ENCODE results near the gene TCF7L2. TPM values are rescaled to one million over a fixed set of nuclear protein-coding genes. Genes with fewer than 3 reads are reported as not detected.

TCF7L2 gene
- polyA plus RNA-seq (2013, experiment 1 of 2), result 26.1 TPM
- 21.6 TPM for polyA plus RNA-seq (2013, experiment 2 of 2)

DNA sequence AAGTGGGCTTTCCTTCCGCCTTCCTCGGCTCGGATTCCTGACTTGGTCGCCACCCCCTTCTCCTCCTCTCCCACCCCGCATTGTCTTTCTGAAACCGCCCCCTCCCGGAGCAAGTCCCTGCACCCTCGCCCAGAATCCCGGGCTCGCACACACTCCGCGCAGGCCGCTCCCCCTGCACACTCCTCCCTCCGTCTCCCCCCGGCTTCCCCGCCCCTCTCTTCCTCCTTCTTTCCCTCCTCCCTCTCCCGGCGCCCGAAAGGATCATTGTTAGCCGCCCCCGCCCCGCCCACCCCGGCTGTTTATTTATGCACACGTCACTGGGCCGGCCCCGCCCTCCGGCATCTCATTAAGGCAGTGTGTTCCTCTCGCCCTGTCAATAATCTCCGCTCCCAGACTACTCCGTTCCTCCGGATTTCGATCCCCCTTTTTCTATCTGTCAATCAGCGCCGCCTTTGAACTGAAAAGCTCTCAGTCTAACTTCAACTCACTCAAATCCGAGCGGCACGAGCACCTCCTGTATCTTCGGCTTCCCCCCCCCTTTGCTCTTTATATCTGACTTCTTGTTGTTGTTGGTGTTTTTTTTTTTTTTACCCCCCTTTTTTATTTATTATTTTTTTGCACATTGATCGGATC, at the start of gene TCF7L2:
TSS of gene TCF7L2 (plus strand) at position 373 of the 633 bp plus-strand sequence. CDS start 510 bp downstream, outside the sequence.
- H3K9me3 ChIP-seq (ENCODE audit: control insufficient read depth, low read length), result no peaks in the 10 kb centered on the region
- 0% methylated on average over 18 to 22 of the region's 39 CpGs for WGBS, 2 experiments (ENCODE audit: insufficient coverage in 2 of 2)
- peak within 1 kb of the TSS; percentile 89 for H3K27ac ChIP-seq (ENCODE audit: low read depth, low read length, severe bottlenecking)
- peak within 1 kb of the TSS; percentile 85 for H3K4me3 ChIP-seq (ENCODE audit: extremely low read depth, insufficient read depth, low read length, poor library complexity, severe bottlenecking)
- H3K36me3 ChIP-seq (ENCODE audit: control insufficient read depth, insufficient read depth, low read length), result peaks cover 6% of the 10 kb centered on the region
- peaks cover 16% of the 10 kb centered on the region for H3K4me1 ChIP-seq (ENCODE audit: control insufficient read depth, insufficient read depth, low read length, poor library complexity, severe bottlenecking)

DNA sequence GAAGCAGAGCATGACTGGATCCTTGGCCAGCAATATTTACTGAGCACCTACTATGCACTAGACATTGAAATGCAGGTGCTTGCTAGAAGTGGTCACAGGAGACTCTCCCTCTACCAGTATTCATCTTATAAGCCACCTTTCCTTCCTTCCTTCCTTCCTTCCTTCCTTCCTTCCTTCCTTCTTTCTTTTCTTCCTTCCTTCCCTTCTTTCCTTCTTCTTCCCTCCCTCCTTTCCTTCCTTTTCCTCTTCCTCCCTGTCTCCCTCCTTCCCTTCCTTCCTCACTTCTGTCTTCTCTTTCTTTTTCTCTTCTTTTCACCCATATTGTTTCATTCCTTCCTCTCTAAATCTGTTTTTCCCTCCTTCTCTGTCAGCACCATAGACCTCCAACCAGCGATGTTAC, 47.3 kb upstream of the TCF7L2 start:
- Histone ChIP-seq H3K9me3 (ENCODE audit: control insufficient read depth, low read length) (no peaks in the 10 kb centered on the region), H3K27ac (ENCODE audit: low read depth, low read length, severe bottlenecking) (no peak overlapping the region), H3K4me1 (ENCODE audit: control insufficient read depth, insufficient read depth, low read length, poor library complexity, severe bottlenecking) (peaks cover 9% of the 10 kb centered on the region), H3K4me3 (ENCODE audit: extremely low read depth, insufficient read depth, low read length, poor library complexity, severe bottlenecking) (no peak overlapping the region), H3K36me3 (ENCODE audit: control insufficient read depth, insufficient read depth, low read length) (no peaks in the 10 kb centered on the region)
- 100% methylated on average over 1 of the region's 1 CpG; no CpG with 5 or more reads in 1 of the 2 experiments for WGBS, 2 experiments (ENCODE audit: insufficient coverage in 2 of 2)

DNA sequence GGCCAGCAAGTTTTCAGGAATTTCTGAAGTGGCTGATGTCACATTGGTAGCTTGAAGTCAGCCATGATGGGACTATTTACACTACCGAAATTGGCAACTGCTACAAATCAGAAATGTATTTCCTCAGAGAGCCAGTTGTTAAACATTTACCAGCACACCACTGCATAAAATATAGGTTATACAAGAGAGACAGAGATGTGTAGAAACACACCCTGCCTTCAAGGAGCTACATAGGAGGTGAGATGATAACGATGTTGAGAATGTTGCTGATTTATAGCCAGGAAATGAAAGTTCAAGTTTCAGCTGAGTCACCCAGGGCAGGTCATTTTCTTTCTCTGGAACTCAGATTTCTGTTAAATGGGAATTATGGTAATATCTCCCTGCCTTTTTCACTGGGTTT, 46.0 kb upstream of the TCF7L2 start:
- H3K4me3 ChIP-seq (ENCODE audit: extremely low read depth, insufficient read depth, low read length, poor library complexity, severe bottlenecking), result no peak overlapping the region
- WGBS, 2 experiments (ENCODE audit: insufficient coverage in 2 of 2), result 80 to 86% methylated on average over 1 to 2 of the region's 2 CpGs
- no peaks in the 10 kb centered on the region for H3K9me3 ChIP-seq (ENCODE audit: control insufficient read depth, low read length)
- H3K36me3 ChIP-seq (ENCODE audit: control insufficient read depth, insufficient read depth, low read length), result no peaks in the 10 kb centered on the region
- H3K4me1 ChIP-seq (ENCODE audit: control insufficient read depth, insufficient read depth, low read length, poor library complexity, severe bottlenecking), result peaks cover 6% of the 10 kb centered on the region
- no peak overlapping the region for H3K27ac ChIP-seq (ENCODE audit: low read depth, low read length, severe bottlenecking)

DNA sequence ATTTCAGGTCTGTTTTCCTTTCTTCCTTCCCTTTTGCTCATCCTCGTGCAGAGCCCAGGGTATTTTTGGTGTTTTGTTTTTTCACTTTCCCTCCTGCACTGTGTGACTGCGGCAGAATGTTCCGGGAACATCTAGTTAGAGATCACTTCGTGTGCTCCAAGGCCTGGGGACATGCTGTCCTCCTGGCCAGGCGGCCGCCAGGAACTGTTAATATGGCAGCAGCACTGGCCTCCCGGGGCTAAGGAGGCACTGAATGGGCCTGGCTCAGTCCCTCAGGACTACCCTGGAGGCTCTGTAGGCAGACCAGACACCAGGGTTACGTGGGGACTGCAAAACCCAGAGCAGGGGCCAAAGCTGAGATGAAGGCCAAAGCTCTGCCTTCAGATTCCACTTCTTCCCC, 43.1 kb upstream of the TCF7L2 start:
- Histone ChIP-seq H3K9me3 (ENCODE audit: control insufficient read depth, low read length) (no peaks in the 10 kb centered on the region), H3K4me3 (ENCODE audit: extremely low read depth, insufficient read depth, low read length, poor library complexity, severe bottlenecking) (no peak overlapping the region), H3K4me1 (ENCODE audit: control insufficient read depth, insufficient read depth, low read length, poor library complexity, severe bottlenecking) (peaks cover 6% of the 10 kb centered on the region), H3K27ac (ENCODE audit: low read depth, low read length, severe bottlenecking) (no peak overlapping the region), H3K36me3 (ENCODE audit: control insufficient read depth, insufficient read depth, low read length) (no peaks in the 10 kb centered on the region)
- 95 to 97% methylated on average over 6 to 7 of the region's 8 CpGs for WGBS, 2 experiments (ENCODE audit: insufficient coverage in 2 of 2)

DNA sequence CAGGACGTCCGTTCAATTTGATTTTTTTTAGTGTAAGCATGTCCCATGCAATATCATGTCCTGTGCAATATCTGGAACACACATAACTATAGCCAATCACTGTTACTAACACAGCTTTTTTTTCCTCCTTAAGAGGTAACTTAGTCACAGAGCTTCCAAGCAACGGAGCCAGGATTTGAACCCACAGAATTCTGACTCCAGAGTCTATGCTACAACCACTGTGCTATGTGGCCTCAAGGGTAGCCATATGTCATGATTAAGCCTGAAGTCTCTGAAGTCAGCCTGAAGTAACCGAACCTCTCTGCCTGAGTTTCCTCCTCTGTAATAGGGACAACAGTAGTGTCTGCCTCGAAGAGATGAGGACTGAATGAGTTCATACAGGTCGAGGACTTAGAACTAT, 42.2 kb upstream of the TCF7L2 start:
- peaks cover 10% of the 10 kb centered on the region for H3K4me1 ChIP-seq (ENCODE audit: control insufficient read depth, insufficient read depth, low read length, poor library complexity, severe bottlenecking)
- no peak overlapping the region for H3K4me3 ChIP-seq (ENCODE audit: extremely low read depth, insufficient read depth, low read length, poor library complexity, severe bottlenecking)
- WGBS, 2 experiments (ENCODE audit: insufficient coverage in 2 of 2), result 74 to 96% methylated on average over 3 to 5 of the region's 6 CpGs
- no peaks in the 10 kb centered on the region for H3K9me3 ChIP-seq (ENCODE audit: control insufficient read depth, low read length)
- no peaks in the 10 kb centered on the region for H3K36me3 ChIP-seq (ENCODE audit: control insufficient read depth, insufficient read depth, low read length)
- no peak overlapping the region for H3K27ac ChIP-seq (ENCODE audit: low read depth, low read length, severe bottlenecking)

DNA sequence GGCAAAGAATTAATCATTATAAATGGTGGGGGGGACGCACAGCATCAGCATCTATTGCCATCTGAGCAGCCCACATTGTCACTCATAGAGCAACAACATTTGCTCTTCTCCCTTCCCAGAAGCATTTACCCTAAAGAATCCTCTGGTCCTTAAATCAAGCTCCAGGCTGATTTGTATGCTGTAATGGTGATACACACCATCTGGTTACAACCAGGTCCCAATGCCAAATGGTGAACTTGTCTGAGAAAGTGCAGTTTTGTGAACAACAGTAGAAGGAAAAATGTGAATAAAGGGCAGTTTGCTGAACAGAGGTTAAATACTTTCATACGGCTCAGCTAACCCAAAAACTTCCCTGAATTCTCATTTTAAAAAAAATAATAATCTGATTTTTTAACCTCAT, 38.8 kb upstream of the TCF7L2 start:
- Histone ChIP-seq H3K27ac (ENCODE audit: low read depth, low read length, severe bottlenecking) (no peak overlapping the region), H3K36me3 (ENCODE audit: control insufficient read depth, insufficient read depth, low read length) (no peaks in the 10 kb centered on the region), H3K4me3 (ENCODE audit: extremely low read depth, insufficient read depth, low read length, poor library complexity, severe bottlenecking) (no peak overlapping the region), H3K4me1 (ENCODE audit: control insufficient read depth, insufficient read depth, low read length, poor library complexity, severe bottlenecking) (peaks cover 15% of the 10 kb centered on the region), H3K9me3 (ENCODE audit: control insufficient read depth, low read length) (no peaks in the 10 kb centered on the region)
- no CpG with 5 or more reads among the region's 2 CpGs for WGBS, 2 experiments (ENCODE audit: insufficient coverage in 2 of 2)

DNA sequence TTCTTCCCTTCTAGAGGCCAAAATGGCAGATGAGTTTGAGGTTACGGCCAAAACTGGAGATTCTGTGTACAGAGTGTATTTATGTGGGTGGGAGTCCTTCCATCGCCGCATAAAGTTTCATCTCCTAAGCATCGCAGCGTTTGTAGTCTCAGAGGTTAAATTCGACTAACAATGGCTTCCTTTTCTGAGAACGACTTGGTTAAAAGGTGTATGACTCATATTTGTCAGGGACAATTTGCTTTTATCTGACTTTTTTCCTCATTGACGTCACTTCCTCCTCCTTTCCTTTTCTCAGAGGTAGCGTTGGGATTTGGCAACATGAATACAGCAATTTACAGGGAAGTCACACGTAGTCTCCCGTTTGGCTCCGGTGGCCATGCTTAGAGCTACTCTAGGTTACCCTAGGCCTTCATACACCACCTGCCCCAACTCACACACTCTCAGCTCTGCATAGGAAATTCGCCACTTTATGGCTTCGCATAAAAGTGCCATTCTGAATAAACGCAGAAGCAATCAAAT, 37.6 kb upstream of the TCF7L2 start:
- Histone ChIP-seq H3K36me3 (ENCODE audit: control insufficient read depth, insufficient read depth, low read length) (no peaks in the 10 kb centered on the region), H3K9me3 (ENCODE audit: control insufficient read depth, low read length) (no peaks in the 10 kb centered on the region), H3K27ac (ENCODE audit: low read depth, low read length, severe bottlenecking) (peak overlapping the region; percentile 34), H3K4me3 (ENCODE audit: extremely low read depth, insufficient read depth, low read length, poor library complexity, severe bottlenecking) (no peak overlapping the region), H3K4me1 (ENCODE audit: control insufficient read depth, insufficient read depth, low read length, poor library complexity, severe bottlenecking) (peaks cover 17% of the 10 kb centered on the region)
- WGBS, 2 experiments (ENCODE audit: insufficient coverage in 2 of 2), result 84 to 87% methylated on average over 11 to 12 of the region's 15 CpGs

DNA sequence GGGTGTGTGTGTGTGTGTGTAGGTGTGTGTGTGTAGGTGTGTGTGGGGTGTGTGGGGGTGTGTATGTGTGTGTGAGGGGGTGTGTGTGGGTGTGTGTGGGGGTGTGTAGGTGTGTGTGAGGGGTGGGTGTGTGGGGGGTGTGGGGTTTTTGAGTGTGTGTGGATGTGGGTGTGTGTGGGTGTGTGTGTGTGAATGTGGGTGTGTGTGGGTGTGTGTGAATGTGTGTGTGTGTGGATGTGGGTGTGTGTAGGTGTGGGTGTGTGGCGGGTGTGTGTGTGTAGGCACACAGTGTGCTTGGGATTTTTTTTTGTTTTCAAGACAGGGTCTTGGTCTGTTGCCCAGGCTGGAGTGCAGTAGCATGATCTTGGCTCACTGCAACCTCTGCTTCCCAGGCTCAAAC, 36.8 kb upstream of the TCF7L2 start:
- Histone ChIP-seq H3K4me3 (ENCODE audit: extremely low read depth, insufficient read depth, low read length, poor library complexity, severe bottlenecking) (no peak overlapping the region), H3K9me3 (ENCODE audit: control insufficient read depth, low read length) (no peaks in the 10 kb centered on the region), H3K4me1 (ENCODE audit: control insufficient read depth, insufficient read depth, low read length, poor library complexity, severe bottlenecking) (peaks cover 17% of the 10 kb centered on the region), H3K36me3 (ENCODE audit: control insufficient read depth, insufficient read depth, low read length) (no peaks in the 10 kb centered on the region), H3K27ac (ENCODE audit: low read depth, low read length, severe bottlenecking) (no peak overlapping the region)
- no CpG with 5 or more reads among the region's 1 CpG for WGBS, 2 experiments (ENCODE audit: insufficient coverage in 2 of 2)

DNA sequence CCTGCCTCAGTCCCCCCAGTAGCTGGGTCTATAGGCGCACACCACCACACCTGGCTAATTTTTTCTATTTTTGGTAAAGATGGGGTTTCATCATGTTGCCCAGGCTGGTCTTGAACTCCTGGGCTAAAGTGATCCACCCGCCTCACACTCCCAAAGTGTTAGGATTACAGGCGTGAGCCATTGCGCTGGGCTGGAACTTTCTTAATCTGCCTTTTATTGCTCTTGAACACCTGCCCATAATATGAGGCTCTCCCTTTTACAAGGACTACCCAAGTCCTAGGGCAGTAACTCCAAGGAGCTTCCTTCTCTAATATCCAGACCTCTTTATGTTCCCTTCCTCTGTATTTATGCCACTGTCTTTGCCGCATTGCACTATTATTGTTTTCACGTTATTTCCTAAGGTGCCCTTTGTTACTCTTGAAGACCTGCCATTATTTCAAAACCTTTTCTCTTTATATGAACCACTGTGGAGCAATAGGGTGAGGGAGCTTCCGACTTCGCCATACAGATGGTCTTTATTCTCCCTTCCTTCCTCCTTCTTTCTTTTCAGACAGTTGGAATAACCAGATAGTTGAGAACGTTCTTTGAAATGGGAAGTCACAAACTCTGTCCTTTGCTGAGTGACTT, 36.3 kb upstream of the TCF7L2 start:
- H3K4me3 ChIP-seq (ENCODE audit: extremely low read depth, insufficient read depth, low read length, poor library complexity, severe bottlenecking), result no peak overlapping the region
- H3K9me3 ChIP-seq (ENCODE audit: control insufficient read depth, low read length), result no peaks in the 10 kb centered on the region
- H3K27ac ChIP-seq (ENCODE audit: low read depth, low read length, severe bottlenecking), result no peak overlapping the region
- peaks cover 17% of the 10 kb centered on the region for H3K4me1 ChIP-seq (ENCODE audit: control insufficient read depth, insufficient read depth, low read length, poor library complexity, severe bottlenecking)
- no peaks in the 10 kb centered on the region for H3K36me3 ChIP-seq (ENCODE audit: control insufficient read depth, insufficient read depth, low read length)
- WGBS, 2 experiments (ENCODE audit: insufficient coverage in 2 of 2), result 95% methylated on average over 4 of the region's 9 CpGs

DNA sequence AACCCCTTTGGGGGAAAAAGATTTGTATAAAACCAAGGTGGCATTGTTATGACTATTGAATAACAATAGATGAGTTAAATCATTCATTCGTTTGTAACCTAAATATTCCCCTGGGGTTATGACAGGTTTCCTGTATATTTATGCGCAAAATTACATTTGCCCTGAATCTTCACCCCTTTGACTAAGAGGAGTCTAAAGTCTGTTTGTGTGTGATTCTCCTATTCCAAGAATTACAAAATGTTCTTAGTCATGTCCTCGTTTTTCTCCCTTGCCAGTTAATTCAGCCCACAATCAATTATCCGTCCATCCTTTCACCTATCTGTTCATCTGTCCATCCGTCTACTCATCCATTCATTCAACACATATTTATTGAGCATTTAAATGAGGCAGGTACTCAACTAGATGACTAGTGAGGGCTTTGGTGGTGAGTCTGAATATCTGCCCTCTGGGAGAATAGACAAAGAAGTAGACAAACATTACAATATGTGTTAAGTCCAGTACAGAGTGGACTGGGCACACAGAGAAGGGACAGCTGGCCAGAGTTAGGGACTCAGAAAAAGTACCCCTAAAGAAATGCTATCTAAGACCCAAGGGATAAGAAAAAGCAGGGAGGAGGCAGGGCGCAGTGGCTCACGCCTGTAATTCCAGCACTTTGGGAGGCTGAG, 35.6 kb upstream of the TCF7L2 start:
- H3K4me3 ChIP-seq (ENCODE audit: extremely low read depth, insufficient read depth, low read length, poor library complexity, severe bottlenecking), result no peak overlapping the region
- H3K27ac ChIP-seq (ENCODE audit: low read depth, low read length, severe bottlenecking), result no peak overlapping the region

More for the DNA sequence above, 35.6 kb upstream of the TCF7L2 start:
- peaks cover 20% of the 10 kb centered on the region for H3K4me1 ChIP-seq (ENCODE audit: control insufficient read depth, insufficient read depth, low read length, poor library complexity, severe bottlenecking)
- WGBS, 2 experiments (ENCODE audit: insufficient coverage in 2 of 2), result 83 to 90% methylated on average over 2 to 4 of the region's 7 CpGs
- no peaks in the 10 kb centered on the region for H3K9me3 ChIP-seq (ENCODE audit: control insufficient read depth, low read length)
- H3K36me3 ChIP-seq (ENCODE audit: control insufficient read depth, insufficient read depth, low read length), result no peaks in the 10 kb centered on the region

Data from mesodermal cell (in vitro differentiated cells).